K562 (cell line): ENCODE data around the gene SLC25A10. TPM values are rescaled to one million over a fixed set of nuclear protein-coding genes. Genes with fewer than 3 reads are reported as not detected.
A peak's percentile ranks its signal among the peaks of the same experiment; 100 is the strongest.

Experiments
- CREB1 ChIP-seq, 2 experiments: sonication (generic) in 1 of 2; formaldehyde crosslinking in 1 of 2; IDR thresholded peaks; 2 replicates each; pipeline versions ENCODE4 v1.6.1 to v1.8.0; 2012 to 2022; ENCODE audit warnings: inconsistent platforms in 1 of 2, mild to moderate bottlenecking in 1 of 2, missing genetic modification reagents in 1 of 2, moderate library complexity in 1 of 2
- FOXA1 ChIP-seq: fragments of 450-650 bp; IDR thresholded peaks from 2 replicates; pipeline ENCODE4 v1.6.1; 2016; ENCODE audit warnings: mild to moderate bottlenecking, borderline replicate concordance
- FOXM1 ChIP-seq, 2 experiments: fragments of 450-650 bp in 1 of 2; sonication (generic) in 1 of 2; formaldehyde crosslinking in 1 of 2; IDR thresholded peaks; 2 replicates each; pipeline versions ENCODE4 v1.6.1 to v1.9.0; 2017 to 2022; ENCODE audit warnings: low read depth in 2 of 2, mild to moderate bottlenecking in 2 of 2, missing genetic modification reagents in 1 of 2, moderate library complexity in 1 of 2
- GABPA ChIP-seq: fragments of 200-800 bp; sonication (Bioruptor generic); conservative IDR thresholded peaks from 2 replicates; pipeline ENCODE4 v1.6.1; 2016; ENCODE audit warnings: low read depth, missing genetic modification characterization, missing compliant biosample characterization
- IFI16 ChIP-seq: fragments of 250-450 bp; sonication (Bioruptor Pico); IDR thresholded peaks from 2 replicates; pipeline ENCODE4 v2.1.2; 2022; ENCODE audit warnings: mild to moderate bottlenecking, inconsistent platforms
- KLF16 ChIP-seq: IDR thresholded peaks from 2 replicates; pipeline ENCODE4 v1.6.1; 2016; ENCODE audit warnings: antibody characterized with exemption
- MEIS2 ChIP-seq: fragments of 450-650 bp; IDR thresholded peaks from 2 replicates; pipeline ENCODE4 v1.6.1; 2014; ENCODE audit warnings: mild to moderate bottlenecking; ENCODE audit not compliant: partially characterized antibody
- NCOA6 ChIP-seq: fragments of 450-650 bp; IDR thresholded peaks from 2 replicates; pipeline ENCODE4 v1.6.1; 2017; ENCODE audit warnings: mild to moderate bottlenecking
- PYGO2 ChIP-seq: fragments of 450-650 bp; IDR thresholded peaks from 2 replicates; pipeline ENCODE4 v1.6.1; 2016; ENCODE audit warnings: mild to moderate bottlenecking, missing genetic modification characterization, moderate library complexity, missing compliant biosample characterization
- RCOR1 ChIP-seq, 2 experiments: IDR thresholded peaks; 2 replicates each; pipeline ENCODE4 v1.6.1; 2012; ENCODE audit warnings: low read depth in 2 of 2, low read length in 2 of 2, borderline replicate concordance in 1 of 2, improper control_type of control experiment in 1 of 2
- RFX1 ChIP-seq: fragments of 450-650 bp; IDR thresholded peaks from 2 replicates; pipeline ENCODE4 v1.6.1; 2016; ENCODE audit warnings: mild to moderate bottlenecking, moderate library complexity
- THAP7 ChIP-seq: fragments of 250-450 bp; sonication (Bioruptor Pico); IDR thresholded peaks from 2 replicates; pipeline ENCODE4 v1.5.0; 2021
- XRCC4 ChIP-seq: IDR thresholded peaks from one replicate; pipeline ENCODE4 v1.6.1; 2011; ENCODE audit not compliant: insufficient read depth, insufficient read length; ENCODE audit errors: extremely low read depth
- ZNF232 ChIP-seq: sonication (generic); formaldehyde crosslinking; IDR thresholded peaks from 2 replicates; pipeline ENCODE4 v1.8.0; 2022; ENCODE audit warnings: mild to moderate bottlenecking, missing genetic modification reagents
- ZNF586 ChIP-seq: fragments of 450-650 bp; formaldehyde crosslinking; conservative IDR thresholded peaks from 2 replicates; pipeline ENCODE4 v1.4.0; 2020; ENCODE audit warnings: mild to moderate bottlenecking, moderate library complexity
- ZNF589 ChIP-seq: fragments of 200-800 bp; sonication (Bioruptor generic); IDR thresholded peaks from 2 replicates; pipeline ENCODE4 v1.6.1; 2016; ENCODE audit warnings: low read depth, missing genetic modification characterization, missing compliant biosample characterization
- ZNF592 ChIP-seq: fragments of 450-650 bp; IDR thresholded peaks from 2 replicates; pipeline ENCODE4 v1.6.1; 2017; ENCODE audit warnings: antibody characterized with exemption, mild to moderate bottlenecking
- ZNF644 ChIP-seq: fragments of 200-800 bp; sonication (Bioruptor generic); IDR thresholded peaks from 2 replicates; pipeline ENCODE4 v1.6.1; 2016; ENCODE audit warnings: low read depth, missing genetic modification characterization, missing compliant biosample characterization
- ZNF785 ChIP-seq: fragments of 250-450 bp; sonication (Bioruptor Pico); IDR thresholded peaks from 2 replicates; pipeline ENCODE4 v1.4.0; 2020; ENCODE audit warnings: mild to moderate bottlenecking
- ZSCAN29 ChIP-seq: fragments of 450-650 bp; IDR thresholded peaks from 2 replicates; pipeline ENCODE4 v1.6.1; 2017
- polyA plus RNA-seq, 8 experiments: library from polyadenylated mRNA; depleted of rRNA in 4 of 8; stranded (reverse) in 5 of 8; unstranded in 3 of 8; fragments of >200 nt; fragmentation: Nextera tagmentation in 2 of 8; fragmentation: Illumina TruSeq in 1 of 8; extraction: Ambion mirVana in 2 of 8; extraction: Trizol in 1 of 8; gene quantifications; 2 replicates each; pipeline versions ENCODE4 v1.2.1 to v1.2.3, GENCODE V29; 2011 to 2014; ENCODE audit warnings: inconsistent platforms in 1 of 8, missing spikeins in 1 of 8
- total RNA-seq, 7 experiments: library from RNA; depleted of rRNA in 6 of 7; stranded (reverse); fragments of >200 nt in 6 of 7; fragmentation: Illumina TruSeq in 2 of 7; extraction: Trizol in 2 of 7; gene quantifications; 2 replicates each; pipeline versions ENCODE4 v1.2.1 to v1.2.3, GENCODE V29; 2011 to 2021; ENCODE audit warnings: low replicate concordance in 1 of 7
- TF ChIP-seq, protein P1 (sequence below): fragments of 450-650 bp; IDR thresholded peaks from 2 replicates; pipeline ENCODE4 v1.6.1; 2017; ENCODE audit warnings: antibody characterized with exemption
- TF ChIP-seq, protein P2 (sequence below): sonication (generic); formaldehyde crosslinking; IDR thresholded peaks from 2 replicates; pipeline ENCODE4 v1.8.0; 2023; ENCODE audit warnings: mild to moderate bottlenecking, missing genetic modification reagents

SLC25A10 gene
- total and polyA plus RNA-seq, 9 of the 15 experiments (the other 6 are each of a cell fraction or from before 2014, with no cell fraction given), result 0.10 to 85.6 (median 34.3) TPM

- TF ChIP-seq FOXA1, result no peak
- TF ChIP-seq GABPA (tag), result no peak
- no peak for TF ChIP-seq FOXM1 (IDR thresholded peaks at IDR 0.05; ENCODE audit: low read depth)
- TF ChIP-seq FOXM1 (CRISPR knock-in tag; IDR thresholded peaks at IDR 0.05; ENCODE audit: low read depth), result no peak
- no peak for TF ChIP-seq MEIS2
- no peak for TF ChIP-seq CREB1 (IDR thresholded peaks at IDR 0.05)
- peak; percentile 37; the same call in 1 of the 2 replicates for TF ChIP-seq CREB1 (CRISPR knock-in tag; IDR thresholded peaks at IDR 0.05)
- TF ChIP-seq, protein P1, sequence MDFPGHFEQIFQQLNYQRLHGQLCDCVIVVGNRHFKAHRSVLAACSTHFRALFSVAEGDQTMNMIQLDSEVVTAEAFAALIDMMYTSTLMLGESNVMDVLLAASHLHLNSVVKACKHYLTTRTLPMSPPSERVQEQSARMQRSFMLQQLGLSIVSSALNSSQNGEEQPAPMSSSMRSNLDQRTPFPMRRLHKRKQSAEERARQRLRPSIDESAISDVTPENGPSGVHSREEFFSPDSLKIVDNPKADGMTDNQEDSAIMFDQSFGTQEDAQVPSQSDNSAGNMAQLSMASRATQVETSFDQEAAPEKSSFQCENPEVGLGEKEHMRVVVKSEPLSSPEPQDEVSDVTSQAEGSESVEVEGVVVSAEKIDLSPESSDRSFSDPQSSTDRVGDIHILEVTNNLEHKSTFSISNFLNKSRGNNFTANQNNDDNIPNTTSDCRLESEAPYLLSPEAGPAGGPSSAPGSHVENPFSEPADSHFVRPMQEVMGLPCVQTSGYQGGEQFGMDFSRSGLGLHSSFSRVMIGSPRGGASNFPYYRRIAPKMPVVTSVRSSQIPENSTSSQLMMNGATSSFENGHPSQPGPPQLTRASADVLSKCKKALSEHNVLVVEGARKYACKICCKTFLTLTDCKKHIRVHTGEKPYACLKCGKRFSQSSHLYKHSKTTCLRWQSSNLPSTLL, result no peak
- TF ChIP-seq ZNF586 (CRISPR knock-in tag), result no peak
- peak; percentile 63; the same call in 1 of the 2 replicates for TF ChIP-seq ZNF232 (CRISPR knock-in tag)
- no peak for TF ChIP-seq ZNF644 (tag)
- no peak for TF ChIP-seq NCOA6
- TF ChIP-seq ZNF589 (CRISPR knock-in tag), result no peak
- no peak for TF ChIP-seq XRCC4
- no peak for TF ChIP-seq RCOR1 (IDR thresholded peaks at IDR 0.05; ENCODE audit: borderline replicate concordance in 1 of 2, low read depth in 2 of 2, low read length in 2 of 2)
- TF ChIP-seq ZSCAN29, result no peak
- TF ChIP-seq, protein P2, sequence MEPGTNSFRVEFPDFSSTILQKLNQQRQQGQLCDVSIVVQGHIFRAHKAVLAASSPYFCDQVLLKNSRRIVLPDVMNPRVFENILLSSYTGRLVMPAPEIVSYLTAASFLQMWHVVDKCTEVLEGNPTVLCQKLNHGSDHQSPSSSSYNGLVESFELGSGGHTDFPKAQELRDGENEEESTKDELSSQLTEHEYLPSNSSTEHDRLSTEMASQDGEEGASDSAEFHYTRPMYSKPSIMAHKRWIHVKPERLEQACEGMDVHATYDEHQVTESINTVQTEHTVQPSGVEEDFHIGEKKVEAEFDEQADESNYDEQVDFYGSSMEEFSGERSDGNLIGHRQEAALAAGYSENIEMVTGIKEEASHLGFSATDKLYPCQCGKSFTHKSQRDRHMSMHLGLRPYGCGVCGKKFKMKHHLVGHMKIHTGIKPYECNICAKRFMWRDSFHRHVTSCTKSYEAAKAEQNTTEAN (CRISPR knock-in tag), result no peak
- no peak for TF ChIP-seq RFX1
- TF ChIP-seq THAP7 (CRISPR knock-in tag), result no peak
- TF ChIP-seq PYGO2 (tag), result no peak
- TF ChIP-seq ZNF785 (CRISPR knock-in tag), result no peak
- TF ChIP-seq ZNF592, result peak; percentile 86
- no peak for TF ChIP-seq KLF16
- no peak for TF ChIP-seq IFI16 (CRISPR knock-in tag)
Measured at GRCh38 chr17:81684442-81684911, 27.6 kb upstream of the SLC25A10 start (continued).
